GM23338 (cell line): Measurements from ENCODE around the gene TCF12. TPM values are rescaled to one million over a fixed set of nuclear protein-coding genes. Genes with fewer than 3 reads are reported as not detected.

ENCODE experiments used
- ATAC-seq: fragments of 200-7000 bp; cut with Tn5 transposase; 3 replicates; pipeline ENCODE4 v1.9.1; 2020
- DNase-seq: peaks from one replicate; pipeline ENCODE4 v3.0.0-alpha.2; 2015; ENCODE audit warnings: low spot score
- H2AFZ ChIP-seq: fragments of 200-600 bp; sonication (generic); 2 replicates; pipeline ENCODE4 v1.8.0; 2016; ENCODE audit warnings: antibody characterized with exemption, mild to moderate bottlenecking, moderate library complexity
- H3F3A ChIP-seq: fragments of 200-600 bp; sonication (generic); replicated peaks from 2 replicates; pipeline ENCODE4 v1.8.0; 2017; ENCODE audit warnings: antibody characterized with exemption, mixed run types, low read depth
- H3K27ac ChIP-seq: fragments of 200-600 bp; sonication (generic); 2 replicates; pipeline ENCODE4 v1.6.1; 2016; ENCODE audit warnings: low read depth
- H3K27me3 ChIP-seq: fragments of 200-600 bp; sonication (generic); 2 replicates; pipeline ENCODE4 v1.8.0; 2016; ENCODE audit warnings: mild to moderate bottlenecking, mixed run types, moderate library complexity; ENCODE audit not compliant: insufficient read depth
- H3K36me3 ChIP-seq: fragments of 200-600 bp; sonication (generic); 2 replicates; pipeline ENCODE4 v1.8.0; 2016; ENCODE audit warnings: mild to moderate bottlenecking; ENCODE audit not compliant: insufficient read depth
- H3K4me1 ChIP-seq: fragments of 200-600 bp; sonication (generic); 2 replicates; pipeline ENCODE4 v1.8.0; 2016; ENCODE audit warnings: mild to moderate bottlenecking, moderate library complexity; ENCODE audit not compliant: insufficient read depth
- H3K4me2 ChIP-seq: fragments of 200-600 bp; sonication (generic); 2 replicates; pipeline ENCODE4 v1.7.1; 2017; ENCODE audit warnings: mixed run types
- H3K4me3 ChIP-seq: fragments of 200-600 bp; sonication (generic); 2 replicates; pipeline ENCODE4 v1.6.1; 2016; ENCODE audit warnings: mixed run types
- H3K79me2 ChIP-seq: fragments of 200-600 bp; sonication (generic); replicated peaks from 2 replicates; pipeline ENCODE4 v1.8.0; 2017; ENCODE audit warnings: mild to moderate bottlenecking; ENCODE audit not compliant: insufficient read depth
- H3K9me2 ChIP-seq: fragments of 200-600 bp; sonication (generic); 2 replicates; pipeline ENCODE4 v1.8.0; 2017; ENCODE audit not compliant: insufficient read depth
- H4K20me1 ChIP-seq: fragments of 200-600 bp; sonication (generic); replicated peaks from 2 replicates; pipeline ENCODE4 v1.8.0; 2017; ENCODE audit warnings: mild to moderate bottlenecking; ENCODE audit not compliant: insufficient read depth
- H3K27ac Mint-ChIP-seq: 2 replicates; pipeline ENCODE4 v1.8.0; 2020; ENCODE audit warnings: inconsistent platforms, mild to moderate bottlenecking, moderate library complexity, mixed read lengths
- H3K27me3 Mint-ChIP-seq: 3 replicates; pipeline ENCODE4 v1.8.0; 2022; ENCODE audit warnings: low read depth, mild to moderate bottlenecking, moderate library complexity, mixed read lengths, inconsistent platforms; ENCODE audit not compliant: insufficient read depth, poor library complexity
- H3K36me3 Mint-ChIP-seq: 3 replicates; pipeline ENCODE4 v1.8.0; 2021; ENCODE audit warnings: low read depth, mild to moderate bottlenecking, inconsistent platforms, moderate library complexity, mixed read lengths
- H3K4me1 Mint-ChIP-seq: 3 replicates; pipeline ENCODE4 v1.8.0; 2020; ENCODE audit warnings: mild to moderate bottlenecking, inconsistent platforms, mixed read lengths
- H3K4me3 Mint-ChIP-seq: 3 replicates; pipeline ENCODE4 v1.8.0; 2021; ENCODE audit warnings: moderate library complexity, mild to moderate bottlenecking, inconsistent platforms, mixed read lengths
- H3K9me3 Mint-ChIP-seq: 3 replicates; pipeline ENCODE4 v1.8.0; 2020; ENCODE audit warnings: moderate library complexity, mild to moderate bottlenecking, inconsistent platforms, mixed read lengths
- CREB1 ChIP-seq: fragments of 250-450 bp; sonication (Bioruptor Pico); IDR thresholded peaks from 2 replicates; pipeline ENCODE4 v1.5.0; 2020; ENCODE audit warnings: low read depth, mild to moderate bottlenecking, moderate library complexity
- EZH2 ChIP-seq: fragments of 200-600 bp; sonication (generic); IDR thresholded peaks from one replicate; pipeline ENCODE4 v1.8.0; 2017; ENCODE audit warnings: antibody characterized with exemption, mild to moderate bottlenecking, low read depth; ENCODE audit not compliant: unreplicated experiment
- EZH2phosphoT487 ChIP-seq: fragments of 200-600 bp; sonication (generic); IDR thresholded peaks from one replicate; pipeline ENCODE4 v1.8.1; 2018; ENCODE audit warnings: antibody characterized with exemption; ENCODE audit not compliant: unreplicated experiment
- JUNB ChIP-seq: IDR thresholded peaks from one replicate; pipeline ENCODE4 v1.6.1; 2016; ENCODE audit warnings: antibody characterized with exemption; ENCODE audit not compliant: unreplicated experiment
- STAT1 ChIP-seq: IDR thresholded peaks from one replicate; pipeline ENCODE4 v1.6.1; 2016; ENCODE audit warnings: antibody characterized with exemption; ENCODE audit not compliant: unreplicated experiment
- ZNF331 ChIP-seq: fragments of 250-450 bp; sonication (Bioruptor Pico); IDR thresholded peaks from 2 replicates; pipeline ENCODE4 v1.5.0; 2020; ENCODE audit warnings: low read depth, mild to moderate bottlenecking, moderate library complexity
- polyA plus RNA-seq: library from polyadenylated mRNA; unstranded; fragments of >200 nt; fragmentation: Nextera tagmentation; extraction: Ambion mirVana; gene quantifications from 2 replicates; pipeline ENCODE4 v1.2.1, GENCODE V29; 2016
- total RNA-seq: library from RNA; depleted of rRNA; stranded (reverse); fragments of >200 nt; shearing (Covaris generic); gene quantifications from 2 replicates; pipeline ENCODE4 v1.2.3, GENCODE V29; 2014
- TF ChIP-seq, protein P1 (sequence below): IDR thresholded peaks from 2 replicates; pipeline ENCODE4 v1.6.1; 2016; ENCODE audit warnings: antibody characterized with exemption
- TF ChIP-seq, protein P2 (sequence below): IDR thresholded peaks from one replicate; pipeline ENCODE4 v1.6.1; 2018; ENCODE audit warnings: antibody characterized with exemption; ENCODE audit not compliant: unreplicated experiment
- TF ChIP-seq, protein P3 (sequence below), 2 experiments: fragments of 200-600 bp in 1 of 2; sonication (generic) in 1 of 2; conservative IDR thresholded peaks; 2 replicates each; pipeline versions ENCODE4 v1.5.1 to v1.6.1; 2016 to 2017; ENCODE audit warnings: antibody characterized with exemption in 2 of 2, low read depth in 2 of 2, mild to moderate bottlenecking in 2 of 2, moderate library complexity in 1 of 2
- TF ChIP-seq, protein P4 (sequence below): fragments of 250-450 bp; sonication (Bioruptor Pico); IDR thresholded peaks from 2 replicates; pipeline ENCODE4 v1.5.0; 2020; ENCODE audit warnings: mild to moderate bottlenecking, moderate library complexity

The TCF12 gene
- total and polyA plus RNA-seq, 2 experiments from 2014 or later: 27.6 to 104 TPM

DNA sequence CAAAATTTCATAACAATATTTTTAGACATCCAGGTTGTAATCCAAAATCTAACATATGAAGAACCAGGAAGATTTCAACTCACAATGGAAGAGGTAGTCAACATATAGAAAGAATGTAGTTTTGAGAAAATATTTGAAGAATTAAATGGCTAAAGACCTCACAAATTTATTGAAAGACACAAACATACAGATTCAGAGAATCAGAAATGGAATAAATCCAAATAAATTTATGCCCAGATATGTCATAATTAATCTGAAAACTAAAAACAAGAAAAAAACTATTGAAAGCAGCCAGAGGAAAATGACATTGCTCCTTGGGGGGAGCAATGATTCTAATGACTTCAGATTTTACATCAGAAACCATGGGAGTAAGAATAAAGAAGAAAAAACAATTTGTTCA lies 75.8 kb downstream of the TCF12 start:
- Histone ChIP-seq H3F3A (no peaks in the 10 kb centered on the region), H3K27me3 (no peaks in the 10 kb centered on the region), H4K20me1 (no peaks in the 10 kb centered on the region), H3K9me2 (no peaks in the 10 kb centered on the region), H3K4me1 (no peaks in the 10 kb centered on the region), H3K4me3 (no peak overlapping the region), H3K36me3 (no peaks in the 10 kb centered on the region), H3K27ac (no peak overlapping the region), H3K79me2 (peaks cover 82% of the 10 kb centered on the region), H2AFZ (no peak overlapping the region), H3K4me2 (no peak overlapping the region)
- H3K36me3 Mint-ChIP-seq: peaks cover 16% of the 10 kb centered on the region; the same call in 2 of the 3 replicates
- TF ChIP-seq, protein P1, sequence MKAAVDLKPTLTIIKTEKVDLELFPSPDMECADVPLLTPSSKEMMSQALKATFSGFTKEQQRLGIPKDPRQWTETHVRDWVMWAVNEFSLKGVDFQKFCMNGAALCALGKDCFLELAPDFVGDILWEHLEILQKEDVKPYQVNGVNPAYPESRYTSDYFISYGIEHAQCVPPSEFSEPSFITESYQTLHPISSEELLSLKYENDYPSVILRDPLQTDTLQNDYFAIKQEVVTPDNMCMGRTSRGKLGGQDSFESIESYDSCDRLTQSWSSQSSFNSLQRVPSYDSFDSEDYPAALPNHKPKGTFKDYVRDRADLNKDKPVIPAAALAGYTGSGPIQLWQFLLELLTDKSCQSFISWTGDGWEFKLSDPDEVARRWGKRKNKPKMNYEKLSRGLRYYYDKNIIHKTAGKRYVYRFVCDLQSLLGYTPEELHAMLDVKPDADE: no peak
- no peak for TF ChIP-seq ZNF331 (CRISPR knock-in tag)
- no peak for TF ChIP-seq STAT1
- TF ChIP-seq, protein P2, sequence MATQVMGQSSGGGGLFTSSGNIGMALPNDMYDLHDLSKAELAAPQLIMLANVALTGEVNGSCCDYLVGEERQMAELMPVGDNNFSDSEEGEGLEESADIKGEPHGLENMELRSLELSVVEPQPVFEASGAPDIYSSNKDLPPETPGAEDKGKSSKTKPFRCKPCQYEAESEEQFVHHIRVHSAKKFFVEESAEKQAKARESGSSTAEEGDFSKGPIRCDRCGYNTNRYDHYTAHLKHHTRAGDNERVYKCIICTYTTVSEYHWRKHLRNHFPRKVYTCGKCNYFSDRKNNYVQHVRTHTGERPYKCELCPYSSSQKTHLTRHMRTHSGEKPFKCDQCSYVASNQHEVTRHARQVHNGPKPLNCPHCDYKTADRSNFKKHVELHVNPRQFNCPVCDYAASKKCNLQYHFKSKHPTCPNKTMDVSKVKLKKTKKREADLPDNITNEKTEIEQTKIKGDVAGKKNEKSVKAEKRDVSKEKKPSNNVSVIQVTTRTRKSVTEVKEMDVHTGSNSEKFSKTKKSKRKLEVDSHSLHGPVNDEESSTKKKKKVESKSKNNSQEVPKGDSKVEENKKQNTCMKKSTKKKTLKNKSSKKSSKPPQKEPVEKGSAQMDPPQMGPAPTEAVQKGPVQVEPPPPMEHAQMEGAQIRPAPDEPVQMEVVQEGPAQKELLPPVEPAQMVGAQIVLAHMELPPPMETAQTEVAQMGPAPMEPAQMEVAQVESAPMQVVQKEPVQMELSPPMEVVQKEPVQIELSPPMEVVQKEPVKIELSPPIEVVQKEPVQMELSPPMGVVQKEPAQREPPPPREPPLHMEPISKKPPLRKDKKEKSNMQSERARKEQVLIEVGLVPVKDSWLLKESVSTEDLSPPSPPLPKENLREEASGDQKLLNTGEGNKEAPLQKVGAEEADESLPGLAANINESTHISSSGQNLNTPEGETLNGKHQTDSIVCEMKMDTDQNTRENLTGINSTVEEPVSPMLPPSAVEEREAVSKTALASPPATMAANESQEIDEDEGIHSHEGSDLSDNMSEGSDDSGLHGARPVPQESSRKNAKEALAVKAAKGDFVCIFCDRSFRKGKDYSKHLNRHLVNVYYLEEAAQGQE: no peak
- TF ChIP-seq CREB1 (CRISPR knock-in tag): no peak
- TF ChIP-seq JUNB: no peak
- no peak for TF ChIP-seq EZH2phosphoT487
- TF ChIP-seq, protein P3, sequence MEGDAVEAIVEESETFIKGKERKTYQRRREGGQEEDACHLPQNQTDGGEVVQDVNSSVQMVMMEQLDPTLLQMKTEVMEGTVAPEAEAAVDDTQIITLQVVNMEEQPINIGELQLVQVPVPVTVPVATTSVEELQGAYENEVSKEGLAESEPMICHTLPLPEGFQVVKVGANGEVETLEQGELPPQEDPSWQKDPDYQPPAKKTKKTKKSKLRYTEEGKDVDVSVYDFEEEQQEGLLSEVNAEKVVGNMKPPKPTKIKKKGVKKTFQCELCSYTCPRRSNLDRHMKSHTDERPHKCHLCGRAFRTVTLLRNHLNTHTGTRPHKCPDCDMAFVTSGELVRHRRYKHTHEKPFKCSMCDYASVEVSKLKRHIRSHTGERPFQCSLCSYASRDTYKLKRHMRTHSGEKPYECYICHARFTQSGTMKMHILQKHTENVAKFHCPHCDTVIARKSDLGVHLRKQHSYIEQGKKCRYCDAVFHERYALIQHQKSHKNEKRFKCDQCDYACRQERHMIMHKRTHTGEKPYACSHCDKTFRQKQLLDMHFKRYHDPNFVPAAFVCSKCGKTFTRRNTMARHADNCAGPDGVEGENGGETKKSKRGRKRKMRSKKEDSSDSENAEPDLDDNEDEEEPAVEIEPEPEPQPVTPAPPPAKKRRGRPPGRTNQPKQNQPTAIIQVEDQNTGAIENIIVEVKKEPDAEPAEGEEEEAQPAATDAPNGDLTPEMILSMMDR (conservative IDR thresholded peaks at IDR 0.05; ENCODE audit: low read depth in 2 of 2): no peak
- TF ChIP-seq EZH2: no peak
- TF ChIP-seq, protein P4, sequence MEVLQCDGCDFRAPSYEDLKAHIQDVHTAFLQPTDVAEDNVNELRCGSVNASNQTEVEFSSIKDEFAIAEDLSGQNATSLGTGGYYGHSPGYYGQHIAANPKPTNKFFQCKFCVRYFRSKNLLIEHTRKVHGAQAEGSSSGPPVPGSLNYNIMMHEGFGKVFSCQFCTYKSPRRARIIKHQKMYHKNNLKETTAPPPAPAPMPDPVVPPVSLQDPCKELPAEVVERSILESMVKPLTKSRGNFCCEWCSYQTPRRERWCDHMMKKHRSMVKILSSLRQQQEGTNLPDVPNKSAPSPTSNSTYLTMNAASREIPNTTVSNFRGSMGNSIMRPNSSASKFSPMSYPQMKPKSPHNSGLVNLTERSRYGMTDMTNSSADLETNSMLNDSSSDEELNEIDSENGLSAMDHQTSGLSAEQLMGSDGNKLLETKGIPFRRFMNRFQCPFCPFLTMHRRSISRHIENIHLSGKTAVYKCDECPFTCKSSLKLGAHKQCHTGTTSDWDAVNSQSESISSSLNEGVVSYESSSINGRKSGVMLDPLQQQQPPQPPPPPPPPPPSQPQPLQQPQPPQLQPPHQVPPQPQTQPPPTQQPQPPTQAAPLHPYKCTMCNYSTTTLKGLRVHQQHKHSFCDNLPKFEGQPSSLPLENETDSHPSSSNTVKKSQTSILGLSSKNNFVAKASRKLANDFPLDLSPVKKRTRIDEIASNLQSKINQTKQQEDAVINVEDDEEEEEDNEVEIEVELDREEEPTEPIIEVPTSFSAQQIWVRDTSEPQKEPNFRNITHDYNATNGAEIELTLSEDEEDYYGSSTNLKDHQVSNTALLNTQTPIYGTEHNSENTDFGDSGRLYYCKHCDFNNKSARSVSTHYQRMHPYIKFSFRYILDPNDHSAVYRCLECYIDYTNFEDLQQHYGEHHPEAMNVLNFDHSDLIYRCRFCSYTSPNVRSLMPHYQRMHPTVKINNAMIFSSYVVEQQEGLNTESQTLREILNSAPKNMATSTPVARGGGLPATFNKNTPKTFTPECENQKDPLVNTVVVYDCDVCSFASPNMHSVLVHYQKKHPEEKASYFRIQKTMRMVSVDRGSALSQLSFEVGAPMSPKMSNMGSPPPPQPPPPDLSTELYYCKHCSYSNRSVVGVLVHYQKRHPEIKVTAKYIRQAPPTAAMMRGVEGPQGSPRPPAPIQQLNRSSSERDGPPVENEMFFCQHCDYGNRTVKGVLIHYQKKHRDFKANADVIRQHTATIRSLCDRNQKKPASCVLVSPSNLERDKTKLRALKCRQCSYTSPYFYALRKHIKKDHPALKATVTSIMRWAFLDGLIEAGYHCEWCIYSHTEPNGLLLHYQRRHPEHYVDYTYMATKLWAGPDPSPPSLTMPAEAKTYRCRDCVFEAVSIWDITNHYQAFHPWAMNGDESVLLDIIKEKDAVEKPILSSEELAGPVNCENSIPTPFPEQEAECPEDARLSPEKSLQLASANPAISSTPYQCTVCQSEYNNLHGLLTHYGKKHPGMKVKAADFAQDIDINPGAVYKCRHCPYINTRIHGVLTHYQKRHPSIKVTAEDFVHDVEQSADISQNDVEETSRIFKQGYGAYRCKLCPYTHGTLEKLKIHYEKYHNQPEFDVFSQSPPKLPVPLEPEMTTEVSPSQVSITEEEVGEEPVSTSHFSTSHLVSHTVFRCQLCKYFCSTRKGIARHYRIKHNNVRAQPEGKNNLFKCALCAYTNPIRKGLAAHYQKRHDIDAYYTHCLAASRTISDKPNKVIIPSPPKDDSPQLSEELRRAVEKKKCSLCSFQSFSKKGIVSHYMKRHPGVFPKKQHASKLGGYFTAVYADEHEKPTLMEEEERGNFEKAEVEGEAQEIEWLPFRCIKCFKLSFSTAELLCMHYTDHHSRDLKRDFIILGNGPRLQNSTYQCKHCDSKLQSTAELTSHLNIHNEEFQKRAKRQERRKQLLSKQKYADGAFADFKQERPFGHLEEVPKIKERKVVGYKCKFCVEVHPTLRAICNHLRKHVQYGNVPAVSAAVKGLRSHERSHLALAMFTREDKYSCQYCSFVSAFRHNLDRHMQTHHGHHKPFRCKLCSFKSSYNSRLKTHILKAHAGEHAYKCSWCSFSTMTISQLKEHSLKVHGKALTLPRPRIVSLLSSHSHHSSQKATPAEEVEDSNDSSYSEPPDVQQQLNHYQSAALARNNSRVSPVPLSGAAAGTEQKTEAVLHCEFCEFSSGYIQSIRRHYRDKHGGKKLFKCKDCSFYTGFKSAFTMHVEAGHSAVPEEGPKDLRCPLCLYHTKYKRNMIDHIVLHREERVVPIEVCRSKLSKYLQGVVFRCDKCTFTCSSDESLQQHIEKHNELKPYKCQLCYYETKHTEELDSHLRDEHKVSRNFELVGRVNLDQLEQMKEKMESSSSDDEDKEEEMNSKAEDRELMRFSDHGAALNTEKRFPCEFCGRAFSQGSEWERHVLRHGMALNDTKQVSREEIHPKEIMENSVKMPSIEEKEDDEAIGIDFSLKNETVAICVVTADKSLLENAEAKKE (CRISPR knock-in tag): no peak
- H3K4me3 Mint-ChIP-seq: no peak overlapping the region
- H3K9me3 Mint-ChIP-seq: no peaks in the 10 kb centered on the region
- H3K27me3 Mint-ChIP-seq: peaks cover 2% of the 10 kb centered on the region
- DNase-seq (no peak), ATAC-seq (no peak)
- H3K4me1 Mint-ChIP-seq: peaks cover 8% of the 10 kb centered on the region
- H3K27ac Mint-ChIP-seq: no peak overlapping the region
